ENCODE measurements around the gene POLG. TPM values are rescaled to one million over a fixed set of nuclear protein-coding genes. Genes with fewer than 3 reads are reported as not detected.
A peak's percentile ranks its signal among the peaks of the same experiment; 100 is the strongest.

The POLG gene
- total RNA-seq (2012; rRNA removed): 18.3 and 19.9 TPM in 2 replicates
- 30.3 and 30.6 TPM in 2 replicates for polyA plus RNA-seq (2012; rRNA removed)
- 19.3 and 22.4 TPM in 2 replicates for polyA plus RNA-seq (2012; cell fraction: cytosol; rRNA removed)
- 164 and 186 TPM in 2 replicates for polyA plus RNA-seq (2012; cell fraction: nucleus; rRNA removed; ENCODE audit: low replicate concordance)
- percentile 82 among the genes with signal in this experiment for Bru-seq, nascent RNA
- percentile 69 among the genes with signal in this experiment for BruChase-seq, experiment 1, labeled RNA remaining after a 6-hour chase
- percentile 72 among the genes with signal in this experiment for BruChase-seq, experiment 2, labeled RNA remaining after a 2-hour chase
- long read RNA-seq, full-length matches to known transcripts: 21 of 49 reads
- long read RNA-seq, partial matches to known transcripts: 20 of 49 reads
- long read RNA-seq, other reads (novel, unspliced or antisense): 8 of 49 reads

GRCh38 chr15:89334510-89335297 lies at the start of gene POLG:
POLG (minus strand) TSS chr15:89334824; CDS start chr15:89333754, 1,070 bp downstream.
- no peak within 1 kb of the TSS; the same call in 1 of the 2 replicates for H2BK120ac ChIP-seq (ENCODE audit: low read depth, low read length)
- H3K23ac ChIP-seq (ENCODE audit: low read depth, low read length): peak within 1 kb of the TSS; percentile 66
- H3K27me3 ChIP-seq (ENCODE audit: control insufficient read depth, insufficient read depth, low read length): peaks cover 6% of the 10 kb centered on the region
- in situ Hi-C loops (cut with MboI; ENCODE audit: low sequenced_read_pairs) (no loop called here), dilution Hi-C loops (cut with HindIII; ENCODE audit: low sequenced_read_pairs, unreplicated experiment) (no loop called here), intact Hi-C loops (cut with micrococcal nuclease) (loop anchor here (1.0 kb wide), 1 partner anchor 127 kb away; no protein-coding TSS in a partner anchor)
- WGBS, 2 experiments (ENCODE audit: extremely low coverage in 2 of 2, insufficient read length in 1 of 2): 2% methylated on average over 36 of the region's 85 CpGs; no CpG with 5 or more reads in 1 of the 2 experiments
- H2AFZ ChIP-seq (replicated peaks; ENCODE audit: low read length, poor library complexity): peak within 1 kb of the TSS; percentile 96
- peak within 1 kb of the TSS; percentile 97 for H2AK9ac ChIP-seq (replicated peaks; ENCODE audit: low read depth, low read length, poor library complexity)
- peak within 1 kb of the TSS; percentile 68 for H3K27ac ChIP-seq (ENCODE audit: insufficient read depth, low read length)
- peak within 1 kb of the TSS; percentile 74 for H3K14ac ChIP-seq (replicated peaks; ENCODE audit: low read depth, low read length)
- peak; percentile 99 for DNase-seq
- H3K36me3 ChIP-seq (ENCODE audit: control insufficient read depth, insufficient read depth, low read length): peaks cover 23% of the 10 kb centered on the region
- no peak within 1 kb of the TSS; the same call in 1 of the 2 replicates for H3K18ac ChIP-seq (ENCODE audit: low read depth, low read length)
- H2BK20ac ChIP-seq (ENCODE audit: low read depth, low read length): no peak within 1 kb of the TSS
- peaks cover 40% of the 10 kb centered on the region for H4K20me1 ChIP-seq (ENCODE audit: insufficient read depth, low read length)
- peak within 1 kb of the TSS; percentile 66 for H2AK5ac ChIP-seq (ENCODE audit: low read depth, low read length)
- peak; percentile 93 for ATAC-seq (ENCODE audit: low read depth)
- H3K56ac ChIP-seq (ENCODE audit: extremely low read depth, insufficient read depth, low read length): peak within 1 kb of the TSS; percentile 52
- peak within 1 kb of the TSS; percentile 80 for H3K4me2 ChIP-seq (ENCODE audit: low read depth, low read length)
- H3K9ac ChIP-seq (ENCODE audit: low read depth, low read length): peak within 1 kb of the TSS; percentile 83
- peak within 1 kb of the TSS; percentile 85 for H3K4ac ChIP-seq (ENCODE audit: low read depth, low read length)
- peak within 1 kb of the TSS; percentile 72 to 80; a peak in 3 of 4 replicates for H4K8ac ChIP-seq (ENCODE audit: low read depth in 2 of 2, low read length in 2 of 2)
- peaks cover 11% of the 10 kb centered on the region; the same call in 1 of the 2 replicates for H3K4me1 ChIP-seq (ENCODE audit: control insufficient read depth, insufficient read depth, low read length)
- H3K4me3 ChIP-seq (ENCODE audit: insufficient read depth, low read depth, low read length): peak within 1 kb of the TSS; percentile 59
- H2BK5ac ChIP-seq (ENCODE audit: low read depth, low read length, poor library complexity, severe bottlenecking): peak within 1 kb of the TSS; percentile 76
- ChIA-PET POLR2A (ENCODE audit: unreplicated experiment) (interaction anchor here (0.6 kb wide), 1 partner anchor 422 kb away, joined by 3 read pairs; no protein-coding TSS in a partner anchor), CTCF (interaction anchor here (1.3 to 1.6 kb wide), 2 partner anchors 24 to 128 kb away, joined by 5 to 6 read pairs; no protein-coding TSS in a partner anchor)
- no peaks in the 10 kb centered on the region for H3K9me3 ChIP-seq (ENCODE audit: control insufficient read depth, insufficient read depth, low read length)
- no peak within 1 kb of the TSS; the same call in 1 of the 2 replicates for H4K5ac ChIP-seq (ENCODE audit: low read depth, low read length)
- no peak within 1 kb of the TSS for H2BK15ac ChIP-seq (ENCODE audit: low read depth, low read length)
- no TSS peak for BruUV-seq (replicated peaks)
- H3K79me1 ChIP-seq (ENCODE audit: low read depth in 1 of 2, low read length in 2 of 2): peaks cover 28 to 40% of the 10 kb centered on the region in 2 experiments
- peak within 1 kb of the TSS; percentile 70; the same call in 1 of the 2 replicates for H4K91ac ChIP-seq (ENCODE audit: insufficient read depth, low read depth, low read length)
- peaks cover 6% of the 10 kb centered on the region; the same call in 1 of the 2 replicates for H3K9me1 ChIP-seq (ENCODE audit: insufficient read depth, low read length)
- TF ChIP-seq CTCF (conservative IDR thresholded peaks at IDR 0.05; ENCODE audit: low read depth, low read length) (no peak), USF2 (IDR thresholded peaks at IDR 0.05; ENCODE audit: low read depth, low read length) (peak; percentile 22; the same call in 1 of the 2 replicates), CEBPB (IDR thresholded peaks at IDR 0.05; ENCODE audit: low read depth, low read length) (0 out of 2 replicates have a peak, but pooled peaks have one; percentile 47), CHD1 (IDR thresholded peaks at IDR 0.05; ENCODE audit: low read depth, low read length) (peak; percentile 100), ELK1 (IDR thresholded peaks at IDR 0.05; ENCODE audit: borderline replicate concordance, low read depth, low read length) (no peak), MAZ (IDR thresholded peaks at IDR 0.05; ENCODE audit: borderline replicate concordance, low read depth, low read length) (peak; percentile 57; the same call in 1 of the 2 replicates), MXI1 (IDR thresholded peaks at IDR 0.05; ENCODE audit: borderline replicate concordance, low read depth, low read length) (no peak), RAD21 (IDR thresholded peaks at IDR 0.05; ENCODE audit: low read length) (no peak), SMC3 (IDR thresholded peaks at IDR 0.05; ENCODE audit: low read depth, low read length) (no peak), RFX5 (IDR thresholded peaks at IDR 0.05; ENCODE audit: low read depth, low read length) (no peak)

Data from IMR-90 (cell line).